ENCODE results near the gene SLC19A1.

GRCh38 chr21:45524756-45525152 is 17.5 kb downstream of the SLC19A1 start:
- TF ChIP-seq, protein P1, sequence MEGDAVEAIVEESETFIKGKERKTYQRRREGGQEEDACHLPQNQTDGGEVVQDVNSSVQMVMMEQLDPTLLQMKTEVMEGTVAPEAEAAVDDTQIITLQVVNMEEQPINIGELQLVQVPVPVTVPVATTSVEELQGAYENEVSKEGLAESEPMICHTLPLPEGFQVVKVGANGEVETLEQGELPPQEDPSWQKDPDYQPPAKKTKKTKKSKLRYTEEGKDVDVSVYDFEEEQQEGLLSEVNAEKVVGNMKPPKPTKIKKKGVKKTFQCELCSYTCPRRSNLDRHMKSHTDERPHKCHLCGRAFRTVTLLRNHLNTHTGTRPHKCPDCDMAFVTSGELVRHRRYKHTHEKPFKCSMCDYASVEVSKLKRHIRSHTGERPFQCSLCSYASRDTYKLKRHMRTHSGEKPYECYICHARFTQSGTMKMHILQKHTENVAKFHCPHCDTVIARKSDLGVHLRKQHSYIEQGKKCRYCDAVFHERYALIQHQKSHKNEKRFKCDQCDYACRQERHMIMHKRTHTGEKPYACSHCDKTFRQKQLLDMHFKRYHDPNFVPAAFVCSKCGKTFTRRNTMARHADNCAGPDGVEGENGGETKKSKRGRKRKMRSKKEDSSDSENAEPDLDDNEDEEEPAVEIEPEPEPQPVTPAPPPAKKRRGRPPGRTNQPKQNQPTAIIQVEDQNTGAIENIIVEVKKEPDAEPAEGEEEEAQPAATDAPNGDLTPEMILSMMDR (IDR thresholded peaks at IDR 0.05) = no peak
- no peak for TF ChIP-seq POLR2A (IDR thresholded peaks at IDR 0.05)
